Measurements from ENCODE around the gene C10orf53. TPM values are rescaled to one million over a fixed set of nuclear protein-coding genes. Genes with fewer than 3 reads are reported as not detected.

Gene C10orf53
- total and polyA plus RNA-seq, 2 of the 4 experiments (the other 2 are of a cell fraction), result not detected

- intact Hi-C loops (cut with micrococcal nuclease), result no loop called here
- no peak overlapping the region for H2BK120ac ChIP-seq (ENCODE audit: low read depth, low read length)
- H3K4me3 ChIP-seq (ENCODE audit: insufficient read depth, low read depth, low read length), result no peak overlapping the region
- H3K4me2 ChIP-seq (ENCODE audit: low read depth, low read length), result no peak overlapping the region
- no peak overlapping the region for H2BK5ac ChIP-seq (ENCODE audit: low read depth, low read length, poor library complexity, severe bottlenecking)
- BruUV-seq (replicated peaks), result no TSS peak
- H3K27ac ChIP-seq (ENCODE audit: insufficient read depth, low read length), result no peak overlapping the region
- no peak overlapping the region for H3K56ac ChIP-seq (ENCODE audit: extremely low read depth, insufficient read depth, low read length)
- no peak overlapping the region for H4K8ac ChIP-seq (ENCODE audit: low read depth in 2 of 2, low read length in 2 of 2)
- no peaks in the 10 kb centered on the region for H4K20me1 ChIP-seq (ENCODE audit: insufficient read depth, low read length)
- H3K18ac ChIP-seq (ENCODE audit: low read depth, low read length), result no peak overlapping the region
- H2BK15ac ChIP-seq (ENCODE audit: low read depth, low read length), result no peak overlapping the region
- H4K5ac ChIP-seq (ENCODE audit: low read depth, low read length), result no peak overlapping the region
- peaks cover 35% of the 10 kb centered on the region for H3K27me3 ChIP-seq (ENCODE audit: control insufficient read depth, insufficient read depth, low read length)
- ChIA-PET POLR2A (ENCODE audit: unreplicated experiment) (no interaction called here), CTCF (no interaction called here)
- H3K79me1 ChIP-seq (ENCODE audit: low read depth in 1 of 2, low read length in 2 of 2), result no peaks in the 10 kb centered on the region
- H3K9me1 ChIP-seq (ENCODE audit: insufficient read depth, low read length), result no peaks in the 10 kb centered on the region
- no peak overlapping the region for H3K23ac ChIP-seq (ENCODE audit: low read depth, low read length)
- in situ Hi-C loops (cut with MboI; ENCODE audit: low sequenced_read_pairs), result no loop called here
- DNase-seq (no peak), ATAC-seq (ENCODE audit: low read depth) (no peak)
- H3K36me3 ChIP-seq (ENCODE audit: control insufficient read depth, insufficient read depth, low read length), result no peaks in the 10 kb centered on the region
- no peak overlapping the region for H3K14ac ChIP-seq (replicated peaks; ENCODE audit: low read depth, low read length)
- no peaks in the 10 kb centered on the region for H3K4me1 ChIP-seq (ENCODE audit: control insufficient read depth, insufficient read depth, low read length)
- H2AK5ac ChIP-seq (ENCODE audit: low read depth, low read length), result no peak overlapping the region
- no peak overlapping the region for H2AFZ ChIP-seq (replicated peaks; ENCODE audit: low read length, poor library complexity)
- TF ChIP-seq POLR2A (IDR thresholded peaks at IDR 0.05; ENCODE audit: low read depth, low read length), result no peak
- TF ChIP-seq FOS (IDR thresholded peaks at IDR 0.05; ENCODE audit: low read depth, low read length), result no peak
- no peak for TF ChIP-seq USF2 (IDR thresholded peaks at IDR 0.05; ENCODE audit: low read depth, low read length)
- no peak for TF ChIP-seq NFE2L2 (IDR thresholded peaks at IDR 0.05; ENCODE audit: low read depth, low read length)
- TF ChIP-seq BHLHE40 (IDR thresholded peaks at IDR 0.05; ENCODE audit: low read depth, low read length), result no peak
- no peak for TF ChIP-seq MXI1 (IDR thresholded peaks at IDR 0.05; ENCODE audit: borderline replicate concordance, low read depth, low read length)
- no peak for TF ChIP-seq SMC3 (IDR thresholded peaks at IDR 0.05; ENCODE audit: low read depth, low read length)
- no peak for TF ChIP-seq CEBPB (IDR thresholded peaks at IDR 0.05; ENCODE audit: low read depth, low read length)
- no peak for TF ChIP-seq CTCF (conservative IDR thresholded peaks at IDR 0.05; ENCODE audit: low read depth, low read length)
- TF ChIP-seq MAFK (IDR thresholded peaks at IDR 0.05; ENCODE audit: low read depth, low read length), result no peak
- TF ChIP-seq ELK1 (IDR thresholded peaks at IDR 0.05; ENCODE audit: borderline replicate concordance, low read depth, low read length), result no peak
- no peak for TF ChIP-seq RAD21 (IDR thresholded peaks at IDR 0.05; ENCODE audit: low read length)
- no peak for TF ChIP-seq CHD1 (IDR thresholded peaks at IDR 0.05; ENCODE audit: low read depth, low read length)
- no peak for TF ChIP-seq RFX5 (IDR thresholded peaks at IDR 0.05; ENCODE audit: low read depth, low read length)
- TF ChIP-seq RCOR1 (IDR thresholded peaks at IDR 0.05; ENCODE audit: insufficient replicate concordance, low read length), result no peak
- TF ChIP-seq MAZ (IDR thresholded peaks at IDR 0.05; ENCODE audit: borderline replicate concordance, low read depth, low read length), result no peak
- H3K9me3 ChIP-seq (ENCODE audit: control insufficient read depth, insufficient read depth, low read length), result peaks cover 3% of the 10 kb centered on the region; the same call in 1 of the 2 replicates
- H3K9ac ChIP-seq (ENCODE audit: low read depth, low read length), result no peak overlapping the region
- dilution Hi-C loops (cut with HindIII; ENCODE audit: low sequenced_read_pairs, unreplicated experiment), result no loop called here
- no peak overlapping the region for H4K91ac ChIP-seq (ENCODE audit: insufficient read depth, low read depth, low read length)
- no peak overlapping the region for H2AK9ac ChIP-seq (replicated peaks; ENCODE audit: low read depth, low read length, poor library complexity)
- WGBS, 2 experiments (ENCODE audit: extremely low coverage in 2 of 2, insufficient read length in 1 of 2), result 3% methylated on average over 6 of the region's 8 CpGs; no CpG with 5 or more reads in 1 of the 2 experiments
- no peak overlapping the region for H3K4ac ChIP-seq (ENCODE audit: low read depth, low read length)
- H2BK20ac ChIP-seq (ENCODE audit: low read depth, low read length), result no peak overlapping the region
Measured at GRCh38 chr10:49688261-49688846, 8.9 kb downstream of the C10orf53 start.

Measured in IMR-90 (cell line).